GM12878 (cell line): ENCODE data around the gene DIAPH3.

Experiments used
- HCFC1 ChIP-seq: fragments of 150-350 bp; IDR thresholded peaks from 2 replicates; pipeline ENCODE4 v1.6.1; 2014; ENCODE audit warnings: low read length
- IKZF1 ChIP-seq: fragments of 450-650 bp; conservative IDR thresholded peaks from 2 replicates; pipeline ENCODE4 v1.6.1; 2017; ENCODE audit warnings: antibody characterized with exemption, mild to moderate bottlenecking

GRCh38 chr13:59700281-59700680 is 463.4 kb downstream of the DIAPH3 start:
- TF ChIP-seq HCFC1 (no peak), IKZF1 (no peak)
